ENCODE data around the gene ANK3.

ANK3 gene

DNA sequence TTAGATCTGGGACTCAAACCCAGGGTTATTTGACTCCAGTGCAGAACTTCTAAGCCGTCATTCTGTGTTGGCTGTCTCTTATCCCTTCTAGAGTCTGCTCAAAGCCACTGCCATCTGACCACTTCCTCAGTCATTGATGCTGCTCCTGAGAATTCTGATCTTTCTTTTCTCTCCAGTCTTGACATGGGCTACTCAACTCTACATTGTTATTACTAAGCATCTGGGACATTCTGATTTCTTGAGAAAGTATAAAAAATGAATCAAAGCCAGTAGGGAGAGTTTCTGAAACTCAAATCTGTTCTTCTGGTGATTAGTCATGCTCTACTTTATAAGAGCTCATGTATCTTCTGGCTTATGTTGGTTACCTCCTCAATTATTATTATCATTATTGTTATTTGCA lies 48.7 kb downstream of the ANK3 start:
- no peak for DNase-seq (ENCODE audit: low spot score)
- ChIA-PET POLR2A (ENCODE audit: low non-redundant PET) (no interaction called here), CTCF (no interaction called here)
- H3K27ac ChIP-seq, result no peak overlapping the region
- TF ChIP-seq, protein P1, sequence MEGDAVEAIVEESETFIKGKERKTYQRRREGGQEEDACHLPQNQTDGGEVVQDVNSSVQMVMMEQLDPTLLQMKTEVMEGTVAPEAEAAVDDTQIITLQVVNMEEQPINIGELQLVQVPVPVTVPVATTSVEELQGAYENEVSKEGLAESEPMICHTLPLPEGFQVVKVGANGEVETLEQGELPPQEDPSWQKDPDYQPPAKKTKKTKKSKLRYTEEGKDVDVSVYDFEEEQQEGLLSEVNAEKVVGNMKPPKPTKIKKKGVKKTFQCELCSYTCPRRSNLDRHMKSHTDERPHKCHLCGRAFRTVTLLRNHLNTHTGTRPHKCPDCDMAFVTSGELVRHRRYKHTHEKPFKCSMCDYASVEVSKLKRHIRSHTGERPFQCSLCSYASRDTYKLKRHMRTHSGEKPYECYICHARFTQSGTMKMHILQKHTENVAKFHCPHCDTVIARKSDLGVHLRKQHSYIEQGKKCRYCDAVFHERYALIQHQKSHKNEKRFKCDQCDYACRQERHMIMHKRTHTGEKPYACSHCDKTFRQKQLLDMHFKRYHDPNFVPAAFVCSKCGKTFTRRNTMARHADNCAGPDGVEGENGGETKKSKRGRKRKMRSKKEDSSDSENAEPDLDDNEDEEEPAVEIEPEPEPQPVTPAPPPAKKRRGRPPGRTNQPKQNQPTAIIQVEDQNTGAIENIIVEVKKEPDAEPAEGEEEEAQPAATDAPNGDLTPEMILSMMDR (conservative IDR thresholded peaks at IDR 0.05; ENCODE audit: low read depth), result no peak

DNA sequence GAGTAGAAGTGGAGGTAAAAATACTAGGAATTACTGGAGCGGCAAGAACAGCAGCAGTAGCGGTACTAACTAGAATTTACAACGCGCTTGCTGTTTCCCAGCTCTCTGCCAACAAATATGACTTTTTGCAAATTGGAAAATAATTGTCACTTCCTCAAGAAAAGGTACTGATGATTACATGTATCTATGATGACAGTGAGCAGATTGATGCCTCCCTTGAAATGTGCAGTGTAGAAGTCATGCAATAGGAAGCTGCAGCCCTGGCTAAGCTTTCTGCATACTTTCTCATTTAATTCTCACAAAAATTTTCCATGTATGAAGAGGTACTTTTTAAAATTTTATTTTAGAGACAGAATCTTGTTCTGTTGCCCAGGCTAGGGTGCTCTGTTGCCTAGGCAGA lies 49.9 kb downstream of the ANK3 start:
- ChIA-PET CTCF (no interaction called here), POLR2A (ENCODE audit: low non-redundant PET) (interaction anchor here (0.6 kb wide), 1 partner anchor 90 kb away, joined by 3 read pairs; no protein-coding TSS in a partner anchor)
- no peak for DNase-seq (ENCODE audit: low spot score)
- TF ChIP-seq, protein P1 (conservative IDR thresholded peaks at IDR 0.05; ENCODE audit: low read depth), result no peak
- no peak overlapping the region for H3K27ac ChIP-seq

DNA sequence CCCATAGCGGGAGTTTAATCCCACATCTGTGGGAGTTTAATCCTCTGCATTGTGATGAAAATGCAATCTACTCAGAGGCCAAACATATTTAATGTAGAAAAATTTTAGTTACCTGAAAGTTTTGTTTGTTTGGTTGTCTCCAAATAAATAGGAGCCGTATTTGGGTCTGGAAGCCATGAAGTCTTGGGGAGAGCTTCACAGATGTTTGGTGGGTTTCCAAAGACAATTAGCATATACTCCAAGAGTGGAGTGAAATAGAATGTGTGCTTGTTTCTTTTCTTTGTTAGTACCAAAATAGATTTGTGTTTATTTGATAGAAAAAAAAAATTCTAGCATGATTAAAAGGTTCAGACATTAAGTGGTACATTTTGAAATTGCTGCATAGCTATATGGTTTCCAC lies 50.9 kb downstream of the ANK3 start:
- ChIA-PET CTCF (interaction anchor here (0.6 kb wide), 1 partner anchor 88 kb away, joined by 4 read pairs; no protein-coding TSS in a partner anchor), POLR2A (ENCODE audit: low non-redundant PET) (no interaction called here)
- DNase-seq (ENCODE audit: low spot score), result no peak
- H3K27ac ChIP-seq, result no peak overlapping the region
- TF ChIP-seq, protein P1 (conservative IDR thresholded peaks at IDR 0.05; ENCODE audit: low read depth), result no peak

DNA sequence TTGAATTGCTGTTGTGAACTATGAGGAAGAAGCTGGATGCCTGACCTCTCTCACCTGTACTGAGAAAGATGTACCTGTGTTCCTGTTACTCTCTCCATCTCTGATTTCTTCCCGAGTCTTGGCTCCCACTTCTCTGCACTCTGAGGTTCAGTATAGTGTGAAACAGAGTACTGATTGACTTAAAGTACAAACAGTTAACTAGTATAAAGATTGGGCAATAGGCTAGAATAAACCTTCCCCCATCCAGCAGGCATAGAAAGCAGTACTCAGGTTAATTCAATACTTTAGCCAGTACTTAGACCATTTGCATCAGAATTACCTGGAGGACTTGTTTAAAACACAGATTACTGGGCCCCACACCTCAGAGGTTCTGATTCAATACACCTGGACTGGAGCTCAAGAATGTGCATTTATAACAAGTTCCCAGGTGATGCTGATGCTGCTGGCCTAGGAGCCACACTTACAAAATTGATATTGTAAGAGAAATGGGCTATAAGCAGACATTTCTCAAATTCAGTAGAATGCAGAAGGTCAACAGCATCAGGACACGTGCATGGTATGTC lies 51.6 kb downstream of the ANK3 start:
- DNase-seq (ENCODE audit: low spot score), result no peak
- CTCF ChIA-PET, result interaction anchor here (0.6 kb wide), 1 partner anchor 89 kb away, joined by 4 read pairs; no protein-coding TSS in a partner anchor
- H3K27ac ChIP-seq, result no peak overlapping the region
- POLR2A ChIA-PET (ENCODE audit: low non-redundant PET), result no interaction called here
- TF ChIP-seq, protein P1 (conservative IDR thresholded peaks at IDR 0.05; ENCODE audit: low read depth), result no peak

DNA sequence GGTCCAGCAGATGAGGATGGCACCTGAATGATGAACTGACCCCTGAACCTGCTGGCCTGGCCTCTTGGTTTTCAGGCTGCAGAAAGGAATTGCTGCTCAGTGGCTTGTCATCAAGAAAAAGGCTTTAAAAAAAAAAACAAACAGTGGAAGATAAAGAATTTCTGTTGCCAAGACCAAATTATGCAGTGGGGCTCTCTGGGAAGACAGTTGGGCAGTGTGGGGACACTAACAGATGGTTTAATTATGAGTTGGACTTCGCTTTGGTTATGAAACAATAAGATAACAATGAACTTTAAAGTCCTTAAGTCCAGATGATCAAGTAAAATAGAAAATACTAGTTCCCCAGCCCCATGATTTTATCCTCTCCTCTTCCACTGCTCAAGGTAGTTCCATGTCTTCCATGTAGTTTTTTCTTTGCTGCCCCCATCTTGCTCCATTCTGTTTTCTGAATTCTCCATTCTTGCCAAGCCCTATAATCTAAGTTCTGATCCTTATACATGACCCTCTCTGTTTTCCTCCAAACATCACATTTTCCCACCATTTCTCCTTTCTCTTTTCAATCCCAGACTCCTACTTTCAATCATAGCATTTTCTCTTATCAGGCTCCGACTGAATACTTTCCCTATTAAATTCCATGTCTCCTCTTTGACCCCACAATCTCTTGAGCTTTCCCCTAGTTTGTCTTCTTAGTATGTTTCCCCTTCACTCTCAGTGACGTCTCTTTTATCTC lies 52.6 kb downstream of the ANK3 start:
- no peak for DNase-seq (ENCODE audit: low spot score)
- H3K27ac ChIP-seq, result no peak overlapping the region
- TF ChIP-seq, protein P1 (conservative IDR thresholded peaks at IDR 0.05; ENCODE audit: low read depth), result no peak
- CTCF ChIA-PET, result no interaction called here
- POLR2A ChIA-PET (ENCODE audit: low non-redundant PET), result no interaction called here

DNA sequence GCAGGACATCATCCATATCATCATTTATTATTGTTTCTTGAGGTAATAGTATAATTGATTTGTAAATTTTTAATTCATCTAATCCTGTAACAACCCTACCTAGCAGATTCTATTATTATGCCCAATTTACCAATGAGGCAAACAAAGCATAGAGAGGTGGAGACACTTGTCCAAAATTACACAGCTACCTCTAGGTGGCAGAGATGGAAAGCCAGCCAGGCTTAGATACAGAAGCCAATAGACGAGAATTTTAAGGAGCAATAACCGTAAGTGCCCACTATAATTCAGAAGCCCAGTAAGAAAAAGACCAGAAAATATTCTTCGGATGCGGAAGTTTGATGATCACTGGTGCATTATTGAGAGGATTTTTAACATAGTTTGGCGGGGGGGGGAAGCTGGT lies 54.0 kb downstream of the ANK3 start:
- DNase-seq (ENCODE audit: low spot score), result no peak
- no peak overlapping the region for H3K27ac ChIP-seq
- TF ChIP-seq, protein P1 (conservative IDR thresholded peaks at IDR 0.05; ENCODE audit: low read depth), result no peak; the same call in 1 of the 2 replicates
- ChIA-PET CTCF (interaction anchor here (0.8 to 1.1 kb wide), 4 partner anchors 20 to 220 kb away, joined by 3 read pairs; no protein-coding TSS in a partner anchor), POLR2A (ENCODE audit: low non-redundant PET) (no interaction called here)

Data from RWPE1 (cell line).